GM21381 (cell line): ENCODE results near the gene TNPO3.
"Not testable (repeated sequence)": the region's sequence is repeated elsewhere in the genome, so short reads cannot be mapped to it uniquely, and the experiment has no call there.

Experiments used
- ATAC-seq: cut with Tn5 transposase; IDR thresholded peaks from one replicate; pipeline ENCODE4 v1.9.1; 2021; ENCODE audit warnings: mild to moderate bottlenecking, moderate library complexity; ENCODE audit not compliant: unreplicated experiment

TNPO3 gene

DNA sequence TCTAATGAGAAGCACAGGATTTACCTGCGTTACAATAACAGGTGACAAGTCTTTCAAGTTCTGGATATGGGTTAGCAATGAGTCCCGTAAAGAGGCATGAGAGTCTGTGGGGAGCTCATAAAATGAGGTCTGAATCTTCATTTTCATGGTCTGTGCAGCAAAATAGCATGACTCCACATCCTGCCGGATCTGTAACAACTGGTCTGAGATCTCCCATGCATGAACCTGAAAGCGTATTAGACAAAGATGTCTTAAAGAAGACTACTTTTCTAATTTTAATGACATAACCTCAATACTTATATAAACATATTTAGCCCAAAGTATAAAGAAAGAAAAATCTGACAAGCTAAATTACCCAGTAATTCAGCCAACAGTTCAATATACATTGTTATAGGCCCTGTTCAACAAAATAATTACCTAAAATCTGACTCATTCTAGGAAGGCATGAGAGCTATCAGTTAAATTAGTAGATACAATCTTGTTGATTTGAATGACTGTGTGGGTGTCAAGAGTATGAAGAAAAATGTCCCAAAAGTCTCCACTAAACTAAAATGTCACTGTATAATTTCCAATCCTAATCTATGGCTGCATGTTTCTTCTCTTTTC lies 36.9 kb downstream of the TNPO3 start:
- ATAC-seq, result peak; percentile 67

DNA sequence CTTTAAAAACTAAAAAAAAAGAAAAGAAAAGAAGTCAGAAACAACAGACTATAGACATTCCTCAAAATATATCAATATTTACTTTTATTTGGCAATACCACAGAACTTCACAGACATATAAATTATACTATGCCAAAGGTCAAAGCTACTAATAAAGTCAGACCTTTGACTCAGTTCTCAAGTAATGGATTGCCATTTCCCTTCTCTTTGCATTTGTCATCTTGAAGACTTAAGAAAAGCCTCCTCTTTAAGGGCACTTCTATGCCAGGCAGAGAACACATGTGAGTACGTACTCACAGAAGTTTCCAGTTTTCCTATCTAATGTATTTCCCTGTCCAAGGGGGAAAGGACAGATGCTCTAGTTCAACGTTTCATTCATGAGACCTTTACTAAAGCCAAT lies 37.6 kb downstream of the TNPO3 start:
- ATAC-seq, result no peak

DNA sequence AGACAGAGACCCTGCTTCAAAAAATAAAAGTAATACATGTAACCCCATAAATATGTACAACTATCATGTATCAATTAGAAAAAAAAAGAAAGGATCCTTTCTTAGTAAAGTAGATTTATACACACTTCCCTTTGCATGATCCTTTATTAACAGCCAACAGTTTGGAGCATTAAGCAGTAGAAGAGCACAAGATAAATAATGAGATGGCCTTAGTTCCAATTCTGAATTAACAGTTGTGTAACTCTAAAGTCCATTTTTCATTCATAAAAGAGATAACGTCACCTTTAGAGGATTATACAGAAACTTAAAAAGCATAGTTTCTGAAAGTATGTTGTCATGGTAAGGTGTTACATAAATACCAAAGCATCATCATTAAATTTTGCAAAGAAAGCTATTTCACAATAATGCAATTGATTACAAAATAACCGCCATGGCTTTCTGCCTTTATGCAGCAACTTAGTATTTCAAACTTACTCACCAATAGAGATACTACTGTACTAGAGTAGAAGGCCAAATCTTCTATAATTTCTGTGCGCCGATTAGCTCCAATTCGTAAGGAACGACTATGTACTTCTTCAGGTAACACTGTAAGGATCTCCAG lies 40.3 kb downstream of the TNPO3 start:
- no peak for ATAC-seq

DNA sequence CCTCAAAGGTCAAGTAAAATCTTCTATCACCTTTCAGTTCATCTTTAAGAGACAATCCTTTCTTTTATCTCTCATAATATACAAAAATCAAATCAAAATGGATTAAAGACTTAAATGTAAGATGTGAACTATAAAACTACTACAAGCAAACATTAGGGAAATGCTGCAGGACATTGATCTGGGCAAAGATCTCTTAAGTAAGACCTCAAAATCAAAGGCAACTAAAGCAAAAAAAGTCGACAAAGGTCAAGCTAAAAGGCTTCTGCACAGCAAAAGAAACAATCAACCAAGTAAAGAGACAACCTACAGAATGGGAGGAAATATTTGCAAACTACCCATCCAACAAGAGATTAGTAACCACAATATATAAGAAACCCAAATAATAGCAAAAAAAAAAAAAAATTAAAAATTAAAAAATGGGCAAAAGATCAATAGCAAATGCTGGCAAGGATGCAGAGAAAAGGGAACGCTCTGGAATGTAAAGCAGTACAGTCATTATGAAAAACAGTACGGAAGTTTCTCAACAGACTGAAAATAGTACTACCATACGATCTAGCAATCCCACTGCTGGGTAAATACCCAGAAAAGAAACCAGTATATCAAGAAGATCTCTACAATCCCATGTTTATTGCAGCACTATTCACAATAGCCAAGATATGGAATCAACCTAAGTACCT lies 41.7 kb downstream of the TNPO3 start:
- no peak for ATAC-seq

DNA sequence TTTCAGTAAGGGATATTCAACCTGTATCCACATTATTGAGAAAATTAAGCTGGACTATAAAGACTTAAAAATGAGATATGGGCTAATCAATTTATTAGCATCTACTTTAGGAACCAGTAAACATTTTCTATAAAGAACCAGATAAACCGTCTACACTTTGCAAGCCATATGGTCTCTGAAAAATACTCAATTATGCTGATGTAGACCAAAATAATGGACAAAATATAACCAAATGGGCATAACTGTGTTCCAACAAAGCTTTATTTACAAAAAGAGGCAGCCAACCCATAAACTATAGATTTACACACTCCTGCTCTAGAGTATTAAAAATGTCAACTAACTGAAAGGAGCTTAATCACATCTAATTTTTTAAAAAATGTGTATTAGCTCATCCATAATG lies 42.3 kb downstream of the TNPO3 start:
- ATAC-seq, result no peak

DNA sequence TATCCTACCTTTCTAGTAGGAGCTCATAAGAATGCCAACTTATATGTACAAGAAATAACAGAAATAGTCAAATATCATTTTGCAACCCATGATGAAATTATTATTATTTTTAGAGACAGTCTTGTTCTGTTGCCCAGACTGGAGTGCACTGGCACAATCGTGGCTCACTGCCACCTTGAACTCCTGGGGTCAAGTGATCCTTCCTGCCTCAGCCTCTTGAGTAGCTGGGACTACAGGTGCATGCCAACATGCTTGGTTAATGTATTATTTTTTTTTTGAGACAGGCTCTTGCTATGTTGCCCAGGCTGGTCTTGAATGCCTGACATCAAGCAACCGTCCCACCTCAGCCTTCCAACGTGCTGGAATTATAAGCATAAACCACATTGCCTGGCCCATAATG lies 44.8 kb downstream of the TNPO3 start:
- ATAC-seq, result no peak

DNA sequence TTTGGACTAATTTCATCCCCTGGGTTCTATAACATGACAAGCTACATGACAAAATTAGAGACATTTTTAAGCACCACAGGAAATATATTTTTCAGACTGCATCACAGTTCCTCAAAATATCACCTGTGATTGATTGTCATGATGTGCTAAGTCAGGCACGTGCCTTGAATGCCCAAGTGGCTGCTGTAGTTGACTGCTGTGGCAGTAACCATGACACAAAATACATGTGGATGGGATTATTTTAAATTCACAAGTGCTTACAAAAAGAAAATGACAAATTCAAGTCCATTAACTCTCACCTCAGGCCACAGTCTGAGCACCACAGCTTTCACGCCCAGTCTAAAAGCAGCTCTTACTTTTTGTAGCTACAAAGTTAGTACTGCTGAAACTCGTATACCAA lies 45.5 kb downstream of the TNPO3 start:
- no peak for ATAC-seq

DNA sequence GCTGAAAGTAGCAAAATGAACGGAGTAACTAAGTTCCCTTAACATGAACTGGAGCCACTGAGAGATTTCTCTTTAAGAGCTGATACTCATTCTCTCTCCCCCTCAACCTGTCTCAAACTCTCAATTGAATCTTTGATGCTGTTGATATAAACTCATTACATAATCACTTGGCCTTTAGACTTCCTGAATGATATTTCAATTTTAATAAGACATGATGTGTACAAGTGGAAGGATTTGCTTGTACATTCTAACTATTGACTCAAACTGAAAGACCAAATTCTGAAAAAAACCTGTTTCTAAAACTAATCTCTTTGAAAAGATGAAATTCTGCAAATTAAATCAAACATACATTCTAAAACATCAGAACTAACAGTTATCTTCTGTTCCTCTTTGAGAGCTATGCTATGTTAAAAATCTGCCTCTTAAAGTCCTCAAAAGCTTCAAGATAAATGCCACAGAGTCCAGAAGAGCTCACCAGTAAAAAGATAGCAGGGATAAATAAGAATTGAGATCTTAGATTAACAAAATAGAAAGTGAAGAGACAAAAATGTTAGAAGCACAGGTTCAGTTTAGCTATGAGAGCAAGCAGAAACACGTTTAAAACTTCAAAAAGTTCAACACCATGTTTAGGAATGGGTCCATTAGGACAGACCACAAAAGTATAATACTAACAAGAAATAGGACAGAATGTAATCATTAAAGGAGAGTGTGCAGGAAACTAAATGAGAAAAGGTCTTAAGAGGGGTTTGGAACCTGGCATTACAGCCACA lies 46.1 kb downstream of the TNPO3 start:
- no peak for ATAC-seq

DNA sequence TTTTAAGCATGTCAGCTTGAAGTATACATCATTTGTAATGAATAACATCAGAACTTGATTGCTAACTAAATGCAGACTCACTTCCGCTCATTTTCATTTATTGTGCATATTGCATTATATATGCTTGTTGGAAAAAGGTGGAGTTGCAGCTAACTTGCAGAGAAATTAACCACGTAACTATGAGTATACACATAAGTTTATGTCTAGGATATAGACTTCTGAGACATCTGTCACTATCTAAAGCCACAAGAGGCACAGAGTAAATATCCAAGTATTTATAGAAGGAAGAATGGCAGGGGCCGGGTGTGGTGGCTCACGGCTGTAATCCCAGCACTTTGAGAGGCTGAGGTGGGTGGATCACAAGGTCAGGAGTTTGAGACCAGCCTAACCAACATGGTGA lies 47.3 kb downstream of the TNPO3 start:
- no peak for ATAC-seq

DNA sequence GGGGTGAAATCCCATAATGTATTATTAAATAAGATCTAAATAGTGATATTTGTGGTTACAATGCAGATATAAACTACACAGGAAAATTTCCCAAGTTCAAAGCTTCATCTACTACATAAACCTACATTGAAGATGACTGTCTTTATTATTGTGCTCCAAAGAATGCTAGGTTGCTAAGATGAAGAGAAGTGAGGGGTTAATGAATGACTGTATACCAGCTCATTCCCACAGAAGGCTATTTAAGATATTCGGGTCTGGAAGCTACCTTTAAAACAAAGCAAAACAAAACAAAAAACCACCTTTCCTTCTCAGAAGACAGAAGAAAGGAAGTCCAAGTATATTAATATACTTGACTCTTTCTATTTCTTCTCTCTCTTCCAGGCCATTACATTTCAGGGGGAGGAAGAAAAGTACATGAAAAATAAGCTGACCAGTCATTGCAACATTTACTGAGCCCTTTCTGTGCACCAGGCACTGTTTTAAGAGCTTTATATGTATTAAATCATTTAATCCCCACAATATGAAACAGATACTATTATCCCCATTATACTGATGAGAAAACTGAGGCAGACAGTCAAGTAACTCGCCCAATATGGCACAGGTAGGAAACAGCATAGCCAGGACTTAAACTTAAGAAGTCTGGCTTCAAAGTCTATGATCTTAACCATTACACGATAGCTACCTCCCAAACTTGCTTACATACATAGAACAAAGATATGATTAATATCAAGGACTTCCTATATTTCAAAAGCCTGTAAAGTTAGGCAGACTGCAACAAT lies 48.1 kb downstream of the TNPO3 start:
- no peak for ATAC-seq

DNA sequence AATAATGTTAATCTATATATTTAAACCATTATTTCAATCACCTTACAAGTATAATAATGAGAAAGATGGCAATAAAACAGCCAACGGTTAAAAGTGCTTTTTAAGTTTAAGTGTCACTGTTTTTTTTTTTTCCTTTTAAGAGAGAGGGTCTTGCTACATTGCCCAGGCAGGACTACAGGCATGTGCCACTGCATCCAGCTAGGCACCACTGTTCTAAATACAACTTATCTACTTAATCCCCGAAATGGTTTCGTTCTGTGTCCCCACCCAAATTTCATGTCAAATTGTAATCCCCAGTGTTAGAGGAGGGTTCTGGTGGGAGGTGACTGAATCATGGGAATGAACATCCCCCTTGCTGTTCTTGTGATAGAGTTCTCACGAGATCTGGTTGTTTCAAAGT lies 49.7 kb downstream of the TNPO3 start:
- no peak for ATAC-seq

DNA sequence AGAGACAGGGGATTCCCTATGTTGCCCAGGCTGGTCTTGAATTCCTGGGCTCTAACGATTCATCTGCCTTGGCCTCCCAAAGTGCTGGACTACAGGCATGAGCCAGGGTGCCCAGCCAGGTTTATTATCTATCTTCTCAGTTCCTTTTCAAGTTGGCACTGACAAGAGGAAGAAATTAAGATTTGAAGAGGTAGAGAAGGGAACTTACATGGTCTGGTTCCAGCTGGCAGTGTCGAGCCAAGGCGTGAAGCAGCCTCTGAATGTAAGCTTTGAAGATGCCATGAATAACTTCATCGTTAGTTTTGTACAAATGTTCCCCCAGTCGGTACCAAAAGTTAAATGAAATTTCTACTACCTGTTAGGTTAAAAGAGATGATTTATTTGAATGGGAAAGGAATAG lies 57.7 kb downstream of the TNPO3 start:
- no peak for ATAC-seq

DNA sequence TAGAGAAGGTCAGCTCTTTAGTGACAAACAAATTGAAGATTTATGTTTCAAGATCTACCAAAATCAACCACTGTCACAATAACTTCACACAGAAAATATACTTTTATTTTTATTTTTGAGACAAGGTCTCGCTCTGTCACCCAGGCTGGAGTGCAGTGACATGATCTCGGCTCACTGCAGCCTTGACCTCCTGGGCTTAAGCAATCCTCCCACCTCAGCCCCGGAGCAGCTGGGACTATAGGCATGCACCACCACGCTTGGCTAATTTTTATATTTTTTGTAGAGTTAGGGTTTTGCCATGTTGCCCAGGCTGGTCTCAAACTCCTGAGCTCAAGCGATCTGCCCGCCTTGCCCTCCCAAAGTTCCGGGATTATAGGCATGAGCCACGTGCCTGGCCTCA lies 60.4 kb downstream of the TNPO3 start:
- not testable (repeated sequence) for ATAC-seq

DNA sequence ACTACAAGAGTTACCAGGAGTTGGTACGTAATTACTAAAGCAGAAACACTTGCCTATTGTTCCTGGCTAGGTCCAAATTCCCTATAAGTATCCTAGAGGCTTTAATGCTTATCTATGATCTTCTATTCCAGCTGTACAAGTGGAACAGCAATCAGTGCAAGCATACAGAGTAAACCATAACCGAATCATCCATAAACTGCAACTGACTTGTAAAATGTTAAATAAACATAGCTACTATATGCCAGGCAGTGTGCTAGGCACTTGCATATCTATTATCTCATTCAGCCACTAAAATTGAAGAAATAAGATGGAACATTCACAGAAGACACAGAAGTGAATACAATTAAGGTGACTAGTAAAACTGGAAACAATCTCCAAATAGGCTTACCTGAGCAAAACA lies 61.5 kb downstream of the TNPO3 start:
- no peak for ATAC-seq

DNA sequence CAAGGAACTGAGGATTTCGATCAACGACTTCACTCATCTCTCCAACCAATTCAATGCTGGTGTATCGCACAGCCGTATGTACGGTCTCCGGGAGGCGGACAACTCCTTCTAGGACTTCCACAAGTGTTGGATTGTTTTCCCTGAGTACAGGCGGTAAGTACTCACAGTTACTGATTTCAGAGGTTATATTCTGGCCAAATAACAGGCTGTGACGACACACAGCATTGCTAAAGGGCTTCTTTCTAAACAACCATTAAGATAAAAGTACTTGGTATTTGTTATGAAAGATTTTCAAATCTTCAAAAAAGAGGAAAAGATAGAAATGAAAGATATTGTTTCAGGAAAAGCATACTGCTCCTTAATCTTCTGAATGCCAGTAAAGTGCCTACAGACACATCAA lies 65.0 kb downstream of the TNPO3 start:
- ATAC-seq, result no peak

DNA sequence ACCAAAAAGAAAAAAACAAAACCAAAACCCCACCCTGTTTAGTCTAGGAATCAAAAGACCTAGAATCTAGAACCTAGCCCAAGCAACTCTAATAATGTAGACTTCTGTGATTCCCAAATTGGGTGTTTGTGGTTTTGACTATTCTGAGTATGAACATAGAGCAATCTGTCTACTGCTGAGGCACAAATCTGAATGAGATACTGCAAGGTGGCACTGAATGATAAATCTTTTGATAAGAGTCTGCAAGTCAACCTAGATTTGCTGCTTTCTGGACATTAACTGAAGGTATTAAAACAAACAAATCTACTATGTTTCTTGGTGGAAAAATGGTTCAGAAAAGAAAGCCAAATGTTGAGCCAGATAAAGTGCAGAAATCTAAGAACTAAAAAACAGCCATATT lies 66.5 kb downstream of the TNPO3 start:
- no peak for ATAC-seq

DNA sequence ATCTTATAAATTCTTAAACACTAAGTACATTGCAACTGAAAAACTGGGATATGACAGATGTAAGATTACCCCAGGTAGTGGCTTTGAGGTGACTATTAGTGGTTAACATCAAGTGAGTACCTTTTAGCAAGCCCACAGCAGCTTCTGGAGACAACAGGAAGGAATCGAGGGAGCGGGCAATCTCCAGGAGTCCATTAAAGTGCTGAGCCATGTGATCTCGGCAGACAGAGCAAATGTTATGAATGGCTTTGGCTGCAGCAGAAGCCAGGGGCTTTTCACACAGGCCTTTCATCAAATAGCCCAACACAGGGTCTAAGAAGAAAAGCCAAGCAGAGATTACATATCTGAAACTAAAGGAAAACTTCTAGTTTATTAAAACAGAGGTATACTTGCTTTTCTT lies 68.3 kb downstream of the TNPO3 start:
- ATAC-seq, result no peak

DNA sequence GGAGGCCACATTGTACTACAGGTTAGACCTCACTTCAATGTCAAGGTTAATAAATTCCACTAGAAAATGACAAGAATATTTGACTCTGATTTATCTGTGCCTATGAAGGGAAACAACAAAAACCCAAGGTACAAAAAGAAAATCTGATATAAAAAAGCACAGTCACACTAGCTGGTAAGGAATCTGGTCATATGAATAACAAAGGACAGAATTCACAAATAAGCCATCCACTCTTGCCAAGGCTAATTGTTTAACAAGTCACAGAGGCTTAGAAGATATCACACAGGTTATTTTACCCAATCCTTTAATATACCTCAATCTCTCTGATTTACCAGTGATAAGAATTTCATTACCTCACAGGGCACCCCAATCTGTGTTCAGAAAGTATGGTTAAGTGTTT lies 69.3 kb downstream of the TNPO3 start:
- ATAC-seq, result no peak

DNA sequence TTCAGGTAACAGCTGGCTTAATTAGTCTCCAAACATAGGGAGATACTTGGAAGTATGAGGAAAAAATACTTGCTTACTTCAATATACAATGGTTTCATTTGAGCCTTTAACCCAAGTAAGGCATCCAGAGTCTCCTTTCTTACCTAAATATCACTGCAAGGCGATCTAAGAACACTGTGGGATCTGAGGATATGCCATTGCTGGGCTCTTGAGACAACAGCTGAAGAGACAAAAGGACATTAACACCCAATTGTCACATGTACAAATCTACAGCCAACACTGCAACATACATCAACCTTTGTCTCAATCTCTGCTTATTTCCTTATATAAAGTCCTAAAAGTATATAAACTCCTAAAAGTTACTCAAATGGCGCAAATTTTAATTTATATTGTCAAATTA lies 72.8 kb downstream of the TNPO3 start:
- ATAC-seq, result no peak

DNA sequence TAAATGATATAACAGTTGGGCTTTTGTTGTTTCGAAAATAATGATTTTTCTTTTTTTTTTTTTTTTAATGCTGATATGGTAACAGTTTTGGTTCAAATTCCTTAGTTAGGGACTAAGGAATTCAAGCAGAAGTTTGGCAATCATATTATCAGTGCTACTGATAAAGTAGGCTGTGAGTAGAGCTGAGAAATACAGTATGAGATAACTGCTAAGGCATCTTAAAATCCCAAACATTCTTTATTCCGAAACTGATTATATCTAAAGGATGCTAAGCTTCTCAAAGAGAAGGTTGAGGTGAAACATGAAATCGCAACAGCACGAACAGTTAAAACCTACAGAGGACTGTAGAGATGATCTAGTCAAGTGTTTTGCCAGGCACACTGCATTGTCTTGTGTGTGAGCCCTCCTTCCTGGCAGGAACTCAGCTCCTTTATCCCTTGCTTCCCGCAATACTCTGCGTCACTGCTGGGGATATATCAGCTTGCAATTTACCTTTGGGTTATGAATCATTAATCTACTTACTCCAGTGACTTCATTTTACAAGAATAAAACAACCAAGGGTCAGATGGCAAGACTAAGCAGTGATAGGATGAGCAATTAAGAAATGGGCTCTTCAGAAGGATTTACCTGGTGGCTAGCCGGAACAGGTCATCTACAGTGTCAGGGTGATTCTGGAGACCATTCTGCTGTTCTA lies 80.5 kb downstream of the TNPO3 start:
- ATAC-seq, result no peak

DNA sequence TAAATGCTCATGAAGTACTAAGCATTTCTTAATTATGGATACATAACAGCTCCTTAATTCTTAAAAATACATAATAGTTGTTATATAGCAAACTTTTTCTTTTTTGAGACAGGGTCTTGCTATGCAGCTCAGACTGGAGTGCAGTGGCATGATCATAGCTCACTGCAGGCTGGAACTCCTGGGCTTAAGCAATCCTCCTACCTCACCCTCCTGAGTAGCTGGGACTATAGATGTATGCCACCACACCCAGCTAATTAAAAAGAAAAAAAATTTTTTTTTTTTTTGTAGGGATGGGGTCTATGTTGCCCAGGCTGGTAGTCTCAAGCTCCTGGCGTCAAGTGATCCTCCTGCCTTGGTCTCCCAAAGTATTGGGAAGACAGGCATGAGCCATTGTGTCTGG lies 86.3 kb downstream of the TNPO3 start:
- ATAC-seq, result no peak
